A549 (cell line): Measurements from ENCODE around the gene GSAP. TPM values are rescaled to one million over a fixed set of nuclear protein-coding genes. Genes with fewer than 3 reads are reported as not detected.

Experiments used
- ATAC-seq, 2 experiments: fragments of 200-7000 bp in 1 of 2; fragments of >200 bp in 1 of 2; cut with Nextera tagmentation in 1 of 2; cut with Tn5 transposase in 1 of 2; 3 replicates each; pipeline versions ENCODE4 v1.8.0 to v1.9.1; 2018 to 2020; ENCODE audit warnings: mild to moderate bottlenecking in 1 of 2, moderate library complexity in 1 of 2
- CTCF ChIA-PET: fragments of 300-600 bp; sonication (Branson Sonifier 250); formaldehyde crosslinking; extraction: SDS; loops from one replicate; lab custom pipeline; 2021; ENCODE audit warnings: antibody characterized with exemption, inconsistent platforms; lab: Yijun Ruan, JAX
- POLR2A ChIA-PET: fragments of 350-600 bp; formaldehyde crosslinking; extraction: SDS; loops from one replicate; lab custom pipeline; 2021; ENCODE audit warnings: antibody characterized with exemption, inconsistent platforms; lab: Yijun Ruan, JAX
- DNase-seq, 2 experiments: peaks; one replicate each; pipeline versions ENCODE4 v3.0.0 to v3.0.0-alpha.2; 2011 to 2016; ENCODE audit warnings: low read depth in 1 of 2, low spot score in 1 of 2
- FAIRE-seq: peaks from 2 replicates; lab custom pipeline; 2011; peaks lifted over from hg19 to GRCh38; lab: Jason Lieb, UNC
- H3K27ac ChIP-seq, 2 experiments: fragments of >200 bp; sonication (Bioruptor Twin); formaldehyde crosslinking; 3 replicates each; pipeline ENCODE4 v1.5.1; 2016 to 2017
- H3K4me1 ChIP-seq: fragments of >200 bp; sonication (Bioruptor Twin); formaldehyde crosslinking; 3 replicates; pipeline ENCODE4 v1.6.1; 2016
- H3K4me2 ChIP-seq: fragments of >200 bp; sonication (Bioruptor Twin); formaldehyde crosslinking; 3 replicates; pipeline ENCODE4 v1.6.1; 2016
- H3K4me3 ChIP-seq: fragments of >200 bp; sonication (Bioruptor Twin); formaldehyde crosslinking; 3 replicates; pipeline ENCODE4 v1.5.1; 2016
- H3K9me3 ChIP-seq: fragments of >200 bp; sonication (Bioruptor Twin); formaldehyde crosslinking; 3 replicates; pipeline ENCODE4 v1.6.1; 2016
- ATOH8 ChIP-seq: fragments of 250-450 bp; sonication (Bioruptor Pico); IDR thresholded peaks from 2 replicates; pipeline ENCODE4 v1.5.0; 2020; ENCODE audit warnings: low read depth, mild to moderate bottlenecking, moderate library complexity
- BCL3 ChIP-seq: fragments of >200 bp; sonication (Bioruptor Twin); formaldehyde crosslinking; IDR thresholded peaks from 3 replicates; pipeline ENCODE4 v1.6.1; 2016
- CEBPB ChIP-seq, 2 experiments: fragments of >200 bp in 1 of 2; sonication (Bioruptor Twin) in 1 of 2; formaldehyde crosslinking in 1 of 2; IDR thresholded peaks; 2 replicates each; pipeline ENCODE4 v1.6.1; 2012 to 2016
- CTCF ChIP-seq: fragments of >200 bp; sonication (Bioruptor Twin); formaldehyde crosslinking; IDR thresholded peaks from 3 replicates; pipeline ENCODE4 v1.5.1; 2016
- EHF ChIP-seq: fragments of 250-450 bp; sonication (Bioruptor Pico); IDR thresholded peaks from 2 replicates; pipeline ENCODE4 v1.5.0; 2020; ENCODE audit warnings: mild to moderate bottlenecking
- FOSB ChIP-seq: fragments of 250-450 bp; sonication (Bioruptor Pico); IDR thresholded peaks from 2 replicates; pipeline ENCODE4 v1.5.0; 2020; ENCODE audit warnings: mild to moderate bottlenecking, moderate library complexity
- JUN ChIP-seq, 2 experiments: fragments of >200 bp; sonication (Bioruptor Twin); formaldehyde crosslinking; IDR thresholded peaks; 2 replicates in 1 of 2; 3 replicates in 1 of 2; pipeline ENCODE4 v1.6.1; 2016 to 2017
- JUNB ChIP-seq: fragments of >200 bp; sonication (Bioruptor Twin); formaldehyde crosslinking; IDR thresholded peaks from 2 replicates; pipeline ENCODE4 v1.6.1; 2016
- MAFK ChIP-seq: fragments of 450-650 bp; IDR thresholded peaks from 2 replicates; pipeline ENCODE4 v1.6.1; 2014; ENCODE audit not compliant: partially characterized antibody
- MAX ChIP-seq: IDR thresholded peaks from 2 replicates; pipeline ENCODE4 v1.6.1; 2012
- PHF8 ChIP-seq: fragments of 200-600 bp; sonication (generic); IDR thresholded peaks from 2 replicates; pipeline ENCODE4 v1.6.1; 2016; ENCODE audit warnings: low read depth, mild to moderate bottlenecking, antibody characterized with exemption, moderate library complexity, borderline replicate concordance
- POLR2A ChIP-seq: IDR thresholded peaks from 2 replicates; pipeline ENCODE4 v1.6.1; 2012; ENCODE audit warnings: mild to moderate bottlenecking, low read length
- RARB ChIP-seq: fragments of 250-450 bp; sonication (Bioruptor Pico); IDR thresholded peaks from 2 replicates; pipeline ENCODE4 v1.8.0; 2021; ENCODE audit warnings: mild to moderate bottlenecking, moderate library complexity
- USF2 ChIP-seq: fragments of 450-650 bp; IDR thresholded peaks from 2 replicates; pipeline ENCODE4 v1.6.1; 2014; ENCODE audit warnings: antibody characterized with exemption
- ZNF302 ChIP-seq: fragments of 250-450 bp; sonication (Bioruptor Pico); IDR thresholded peaks from 2 replicates; pipeline ENCODE4 v1.9.0; 2021; ENCODE audit warnings: inconsistent platforms, mild to moderate bottlenecking, moderate library complexity
- WGBS: methylation state at CpG from one replicate; pipeline ENCODE4 v1.1.6; 2017; ENCODE audit errors: missing lambda C conversion rate; 5-methylcytosine and 5-hydroxymethylcytosine counted together
- polyA plus RNA-seq, 4 experiments: library from polyadenylated mRNA; depleted of rRNA in 3 of 4; stranded (reverse); fragments of >200 nt; fragmentation: RNase III in 1 of 4; extraction: RNeasy Plus Mini Kit Qiagen cat#74134 plus additional on column Dnase treatment in 1 of 4; gene quantifications; 2 replicates in 3 of 4; 3 replicates in 1 of 4; pipeline ENCODE4 v1.2.3, GENCODE V29; 2011 to 2017

The GSAP gene
- polyA plus RNA-seq, 2 of the 4 experiments (the other 2 are of a cell fraction), result 4.1 to 18.6 TPM

- CTCF ChIA-PET, result interaction anchor here (0.9 to 1.0 kb wide), 2 partner anchors 63 to 66 kb away, joined by 3 read pairs; no protein-coding TSS in a partner anchor
- Histone ChIP-seq H3K27ac (no peak overlapping the region), H3K4me2 (no peak overlapping the region), H3K9me3 (no peaks in the 10 kb centered on the region), H3K4me1 (no peaks in the 10 kb centered on the region), H3K4me3 (no peak overlapping the region)
- 66% methylated on average over 4 of the region's 4 CpGs for WGBS
- TF ChIP-seq ATOH8 (no peak), RARB (no peak), EHF (CRISPR knock-in tag) (no peak)
- POLR2A ChIA-PET, result no interaction called here
- no peak for ATAC-seq
- FAIRE-seq, result no peak
- no peak for DNase-seq
These were observed 150.5 kb downstream of the GSAP start for GRCh38 chr7:77265666-77266065.

- DNase-seq (no peak), ATAC-seq (no peak), FAIRE-seq (no peak)
- no peaks in the 10 kb centered on the region for H3K9me3 ChIP-seq
- H3K4me3 ChIP-seq, result no peak overlapping the region
- H3K27ac ChIP-seq, result no peak overlapping the region
- H3K4me1 ChIP-seq, result no peaks in the 10 kb centered on the region
- 91% methylated on average over 4 of the region's 4 CpGs for WGBS
- ChIA-PET CTCF (interaction anchor here (1.1 to 1.3 kb wide), 2 partner anchors 9 to 15 kb away, joined by 3 read pairs; no protein-coding TSS in a partner anchor), POLR2A (no interaction called here)
- no peak overlapping the region for H3K4me2 ChIP-seq
- TF ChIP-seq BCL3 (no peak), FOSB (CRISPR knock-in tag) (no peak), USF2 (no peak), MAX (no peak), MAFK (no peak), JUNB (no peak), ZNF302 (CRISPR knock-in tag) (no peak), JUN (IDR thresholded peaks at IDR 0.05) (no peak), POLR2A (no peak), CTCF (no peak), PHF8 (no peak), CEBPB (IDR thresholded peaks at IDR 0.05) (no peak)
These were observed 153.8 kb downstream of the GSAP start for GRCh38 chr7:77262316-77262715.

Other genes starting within 250 kb of the GSAP start
- gene FGL2, start 216.5 kb downstream of the GSAP start, polyA plus RNA-seq (2011; rRNA removed), result not detected in 2 replicates
- not detected in 3 replicates for gene FGL2, start 216.5 kb downstream of the GSAP start, polyA plus RNA-seq (2017; fragmentation: RNase III; extraction: RNeasy Plus Mini Kit Qiagen cat#74134 plus additional on column Dnase treatment)
- 105 and 149 TPM in 2 replicates for gene PTPN12, start 120.9 kb upstream of the GSAP start, polyA plus RNA-seq (2011; rRNA removed)
- 70.4 to 83.1 TPM (median 76.3 TPM) in 3 replicates for gene PTPN12, start 120.9 kb upstream of the GSAP start, polyA plus RNA-seq (2017; fragmentation: RNase III; extraction: RNeasy Plus Mini Kit Qiagen cat#74134 plus additional on column Dnase treatment)